ENCODE measurements around the gene KCNV2.

KCNV2 gene

DNA sequence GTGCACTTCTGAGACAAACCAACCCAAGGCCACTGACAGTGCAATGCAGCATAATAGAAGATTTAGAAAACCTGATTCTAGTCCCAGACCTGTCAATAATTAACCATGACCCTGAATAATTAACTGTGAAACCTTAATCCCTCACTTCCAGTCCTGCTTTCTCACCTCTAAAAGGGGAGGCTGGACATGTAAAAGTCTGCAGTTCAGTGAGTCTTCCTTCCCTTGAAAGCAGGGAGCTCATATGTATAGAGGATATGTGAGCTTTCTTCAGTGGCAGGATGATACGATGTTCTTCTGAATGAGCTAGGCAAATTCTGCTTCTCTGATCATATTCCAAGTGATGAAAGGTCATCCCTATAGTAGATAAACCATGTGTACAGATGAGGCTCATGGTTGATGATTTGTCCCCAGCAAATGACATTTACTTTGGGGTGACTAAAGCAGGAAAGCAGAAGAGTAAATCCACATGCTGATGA is 2.9 kb downstream of the KCNV2 start:
- DNase-seq: no peak

DNA sequence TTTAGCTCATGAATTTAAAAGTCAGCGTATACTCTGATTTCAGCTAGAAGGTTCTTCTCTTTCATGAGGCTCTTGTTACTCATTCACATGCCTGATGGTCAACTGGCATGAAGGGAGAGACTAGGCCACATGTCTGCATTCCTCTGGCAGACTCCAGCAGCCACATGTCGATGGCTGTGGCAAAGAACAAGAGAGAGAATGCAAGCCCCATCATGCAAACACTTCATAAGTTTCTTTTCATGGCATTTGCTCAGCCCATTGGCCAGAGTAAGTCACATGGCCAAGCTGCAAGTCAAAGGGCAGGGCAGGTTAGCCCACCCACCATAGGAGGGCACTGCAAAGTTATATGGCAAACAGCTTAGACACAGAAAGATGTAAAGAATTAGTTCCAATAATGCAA is 5.4 kb downstream of the KCNV2 start:
- no peak for DNase-seq

DNA sequence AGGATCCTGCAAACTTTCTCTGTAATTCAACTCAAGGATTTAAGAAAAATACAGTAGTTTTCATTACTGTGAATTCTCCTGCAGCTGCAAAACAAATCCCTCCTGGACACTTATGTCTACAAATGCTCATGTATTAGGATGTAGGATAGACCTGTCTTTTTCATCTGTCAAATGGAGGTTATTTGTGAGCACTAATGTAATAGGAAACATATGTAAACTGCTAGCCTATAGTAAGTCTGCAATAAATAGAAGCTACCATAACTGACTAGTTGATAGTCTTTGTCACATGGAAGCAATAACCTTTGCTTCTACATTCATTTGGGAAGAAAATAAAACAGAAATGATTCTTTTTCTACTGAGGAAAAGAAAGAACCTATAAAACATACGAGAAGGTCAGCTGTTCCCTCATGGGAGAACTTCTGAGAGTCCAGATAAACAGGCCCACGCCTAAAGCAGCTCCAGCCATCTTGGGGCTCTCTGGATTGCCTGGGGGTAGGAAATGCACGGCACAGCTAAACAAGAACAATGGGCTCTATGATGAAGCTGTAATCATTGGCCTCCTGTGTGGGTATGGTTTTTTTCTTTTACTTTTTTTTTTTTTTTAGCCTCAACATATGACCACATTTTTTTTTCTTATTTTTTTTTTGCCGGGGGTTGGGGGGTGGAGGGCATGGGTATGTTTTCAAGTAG is 6.2 kb downstream of the KCNV2 start:
- no peak for DNase-seq

DNA sequence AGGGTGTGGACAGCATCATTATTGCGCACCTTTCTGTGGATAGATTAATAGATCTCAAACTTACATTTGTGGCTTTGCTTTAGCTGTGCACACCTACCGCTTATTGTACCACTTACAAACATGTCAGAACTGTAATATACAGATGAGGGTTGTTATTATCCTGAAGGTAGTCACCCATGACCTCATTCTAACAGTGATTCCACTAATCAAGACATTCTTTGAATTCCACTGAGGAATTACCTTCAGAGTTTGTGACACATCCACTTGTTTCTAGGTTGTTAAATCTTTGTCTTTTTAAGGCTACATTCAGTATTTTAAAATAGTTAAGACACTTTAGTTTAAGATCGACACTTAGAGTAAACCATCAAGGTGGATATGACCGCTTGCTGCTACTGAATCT is 7.8 kb downstream of the KCNV2 start:
- no peak for DNase-seq

DNA sequence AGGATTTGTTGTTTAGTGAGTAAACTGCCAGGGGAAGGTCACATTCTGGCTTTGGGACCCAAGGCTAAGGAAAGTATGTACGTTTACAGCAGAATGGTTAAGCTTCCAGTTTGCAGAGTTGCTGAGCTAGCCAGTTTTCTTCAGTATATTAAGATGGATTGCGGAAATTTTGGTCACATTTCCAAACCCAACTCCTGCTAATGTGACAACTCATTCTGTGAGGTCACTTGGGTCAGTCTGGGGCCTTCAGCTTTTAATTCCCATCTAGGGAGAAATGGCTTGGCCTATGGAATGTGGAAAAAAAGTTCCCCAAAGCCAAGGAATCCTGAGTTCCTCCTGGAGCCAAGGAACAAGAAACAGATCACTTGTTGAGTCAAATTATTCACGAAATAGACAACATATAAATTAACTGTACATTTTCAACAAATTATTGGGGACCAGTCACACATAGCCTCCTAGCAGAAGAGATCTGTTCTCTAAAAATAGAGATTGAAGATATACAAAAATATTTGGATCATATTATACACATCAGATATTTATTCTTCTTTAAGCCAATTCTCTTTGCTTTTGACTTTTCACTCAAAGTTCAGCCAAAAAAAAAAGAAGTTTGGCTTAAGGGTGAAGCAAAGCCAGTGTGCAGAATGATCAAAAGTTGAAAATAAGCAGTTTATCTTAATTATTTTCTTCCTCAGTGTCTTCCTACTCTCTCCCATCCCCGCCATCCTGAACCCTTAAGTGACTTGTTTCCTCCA is 8.8 kb downstream of the KCNV2 start:
- DNase-seq: no peak

DNA sequence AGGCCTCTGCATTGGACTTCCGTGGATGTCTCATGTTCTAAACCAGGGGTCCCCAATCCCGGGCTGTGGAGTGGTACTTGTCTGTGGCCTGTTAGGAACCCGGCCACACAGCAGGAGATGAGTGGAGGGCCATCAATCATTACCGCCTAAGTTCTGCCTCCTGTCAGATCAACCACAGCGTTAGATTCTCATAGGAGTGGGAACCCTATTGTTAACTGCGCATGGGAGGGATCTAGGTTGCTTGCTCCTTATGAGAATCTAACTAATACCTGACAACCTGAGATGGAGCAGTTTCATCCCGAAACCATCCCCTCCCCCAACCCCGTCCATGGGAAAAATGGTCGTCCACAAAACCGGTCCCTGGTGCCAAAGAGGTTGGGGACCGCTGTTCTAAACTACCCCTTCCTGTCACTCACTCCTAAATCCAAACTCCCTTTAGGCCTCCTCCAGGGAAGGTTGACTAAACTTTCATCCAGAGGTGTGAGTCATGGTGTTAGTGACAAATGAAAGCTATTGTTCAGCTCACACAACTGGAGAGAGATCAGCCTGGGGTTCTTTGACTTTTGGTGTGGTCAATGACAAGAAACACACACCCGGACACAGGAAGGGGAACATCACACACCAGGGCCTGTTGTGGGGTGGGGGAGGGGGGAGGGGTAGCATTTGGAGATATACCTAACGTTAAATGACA is 9.5 kb downstream of the KCNV2 start:
- no peak for DNase-seq

DNA sequence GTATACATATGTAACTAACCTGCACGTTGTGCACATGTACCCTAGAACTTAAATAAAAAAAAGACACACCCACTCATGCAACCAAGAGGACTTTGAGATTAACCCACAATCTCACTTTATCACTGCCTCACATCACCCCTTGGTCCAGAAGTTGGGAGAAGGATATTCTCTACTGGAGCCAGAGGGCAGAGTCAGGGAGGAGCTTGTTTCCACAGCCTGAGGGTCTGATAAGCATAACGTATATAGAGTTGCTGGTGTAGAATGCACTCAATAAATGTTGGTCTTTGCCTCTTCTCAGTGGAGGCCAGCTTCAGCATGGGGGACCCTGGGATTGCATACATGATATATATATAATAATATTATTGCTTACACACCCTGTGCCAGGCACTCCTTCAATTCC is 10.1 kb downstream of the KCNV2 start:
- DNase-seq: no peak

DNA sequence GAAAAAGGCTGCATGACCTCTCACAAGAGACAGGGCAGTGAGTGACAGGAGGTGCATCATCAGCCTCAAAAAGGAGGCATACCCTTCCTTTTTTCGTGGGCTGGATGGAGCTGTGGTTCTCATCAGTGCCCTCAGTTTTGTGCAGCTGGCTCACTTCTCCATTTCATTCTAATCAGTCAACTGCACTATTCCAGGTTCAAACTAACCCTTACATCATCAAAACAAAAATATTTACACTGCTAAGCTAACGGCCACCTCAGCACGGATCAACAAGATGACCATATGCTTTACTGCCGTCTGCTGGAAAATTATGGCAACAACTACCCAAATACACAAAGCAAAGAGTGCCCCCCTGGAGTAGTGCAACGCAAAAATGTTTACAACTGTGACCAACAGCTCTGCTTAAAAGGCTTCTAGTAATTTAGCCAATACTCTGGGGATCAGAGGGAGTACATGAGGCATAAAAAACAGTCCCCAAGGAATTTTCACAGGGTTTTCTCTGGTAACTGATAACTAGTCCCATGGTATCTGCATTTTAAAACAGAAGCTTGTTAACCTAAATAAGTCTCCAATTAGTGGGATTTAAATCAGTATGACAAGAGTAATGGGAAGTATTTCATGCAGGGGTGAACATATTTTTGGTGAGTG is 10.8 kb downstream of the KCNV2 start:
- DNase-seq: peak in 6 of 56 donors; percentile 0 to 12 (median 4)

DNA sequence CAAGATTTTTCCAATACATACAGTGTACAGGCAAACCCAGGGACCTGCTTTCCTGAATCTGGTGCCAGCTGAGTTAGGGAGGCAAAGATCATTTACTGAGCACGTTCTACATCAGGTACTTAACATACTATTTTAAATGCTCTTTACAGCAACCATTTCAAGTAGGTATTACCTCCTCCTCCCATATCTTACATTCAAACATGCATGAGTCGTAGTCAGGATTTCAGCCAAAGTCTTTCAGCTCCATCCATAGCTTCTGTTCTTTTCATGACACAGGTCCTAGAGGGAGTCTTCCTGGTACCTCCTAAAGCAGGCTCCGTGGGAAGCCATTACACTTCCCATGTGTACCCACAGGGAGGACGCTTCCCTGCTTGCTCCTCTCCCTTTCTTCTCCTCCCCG is 11.7 kb downstream of the KCNV2 start:
- no peak for DNase-seq

DNA sequence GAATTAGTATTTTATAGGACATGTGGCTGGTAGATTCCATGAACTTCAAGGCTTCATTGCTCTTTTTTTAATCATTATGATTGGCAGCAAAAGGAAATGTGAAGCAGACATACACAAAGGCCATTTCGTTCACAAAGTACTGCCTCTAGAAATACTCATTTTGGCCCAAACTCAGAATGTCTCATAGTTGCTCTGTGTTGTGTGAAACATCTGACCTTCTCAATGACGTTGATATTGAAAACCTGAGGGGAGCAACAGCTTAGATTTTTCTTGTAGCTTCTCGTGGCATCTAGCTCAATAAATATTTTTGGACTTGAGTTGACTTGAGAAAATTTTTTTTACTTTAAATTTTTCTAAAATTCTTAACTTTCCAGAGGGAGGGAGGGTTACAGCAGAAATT is 12.4 kb downstream of the KCNV2 start:
- no peak for DNase-seq

DNA sequence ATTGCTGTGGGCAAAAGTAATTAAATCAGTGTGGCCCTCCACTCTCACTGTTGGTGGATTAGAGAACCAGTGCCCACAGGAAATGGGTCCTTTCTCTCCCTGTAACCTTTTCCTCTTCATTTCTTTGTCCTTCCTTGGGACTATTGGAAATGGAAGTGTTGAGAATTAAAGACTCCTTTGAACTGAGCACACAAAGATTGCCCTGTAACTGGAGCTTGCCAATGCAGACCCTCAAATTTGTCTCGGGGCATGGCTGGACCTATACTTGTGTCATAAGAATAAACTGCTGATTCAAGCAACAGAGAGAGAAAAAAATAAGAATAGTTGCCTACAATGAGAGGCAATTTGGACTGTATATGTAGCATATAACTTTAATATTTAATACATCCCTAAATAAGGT is 13.7 kb downstream of the KCNV2 start:
- no peak for DNase-seq

DNA sequence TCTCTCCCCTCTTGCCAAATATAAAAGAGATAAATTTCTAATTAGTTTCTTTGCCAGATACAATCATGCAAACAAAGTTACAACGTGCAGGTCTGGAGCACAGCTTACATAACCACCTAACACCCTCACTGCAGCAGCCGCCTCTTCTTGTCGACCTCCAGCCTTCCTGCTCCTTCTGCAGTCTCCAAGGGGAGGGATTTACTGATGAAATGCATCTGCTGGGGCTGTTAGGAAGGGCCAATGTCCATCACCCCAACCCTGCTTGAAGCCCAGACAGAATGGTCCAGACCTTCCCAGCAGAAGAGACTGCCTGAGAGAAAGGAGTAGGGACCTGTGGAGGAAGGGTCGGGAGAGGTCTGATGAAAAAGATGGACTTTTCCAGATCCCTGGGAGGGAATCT is 15.2 kb downstream of the KCNV2 start:
- DNase-seq: no peak

DNA sequence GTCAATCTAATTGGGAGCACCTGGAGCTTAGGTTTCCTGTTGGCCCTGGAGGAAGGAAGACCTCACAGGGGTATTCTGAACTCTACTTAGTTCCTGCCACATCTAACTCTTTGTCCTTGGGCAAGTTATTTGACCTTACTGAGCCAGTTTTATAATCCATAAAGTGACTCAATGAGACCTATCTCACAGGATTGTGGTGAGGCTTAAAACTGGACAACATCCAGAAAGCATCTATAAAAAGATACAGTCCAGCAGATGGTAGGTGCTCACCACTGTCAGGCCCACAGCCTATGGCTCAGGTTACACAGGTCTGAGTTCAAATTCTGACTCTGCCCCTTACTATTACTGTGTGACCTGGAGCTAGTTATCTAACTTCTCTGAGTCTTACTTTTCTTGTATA is 23.3 kb downstream of the KCNV2 start:
- no peak for DNase-seq

DNA sequence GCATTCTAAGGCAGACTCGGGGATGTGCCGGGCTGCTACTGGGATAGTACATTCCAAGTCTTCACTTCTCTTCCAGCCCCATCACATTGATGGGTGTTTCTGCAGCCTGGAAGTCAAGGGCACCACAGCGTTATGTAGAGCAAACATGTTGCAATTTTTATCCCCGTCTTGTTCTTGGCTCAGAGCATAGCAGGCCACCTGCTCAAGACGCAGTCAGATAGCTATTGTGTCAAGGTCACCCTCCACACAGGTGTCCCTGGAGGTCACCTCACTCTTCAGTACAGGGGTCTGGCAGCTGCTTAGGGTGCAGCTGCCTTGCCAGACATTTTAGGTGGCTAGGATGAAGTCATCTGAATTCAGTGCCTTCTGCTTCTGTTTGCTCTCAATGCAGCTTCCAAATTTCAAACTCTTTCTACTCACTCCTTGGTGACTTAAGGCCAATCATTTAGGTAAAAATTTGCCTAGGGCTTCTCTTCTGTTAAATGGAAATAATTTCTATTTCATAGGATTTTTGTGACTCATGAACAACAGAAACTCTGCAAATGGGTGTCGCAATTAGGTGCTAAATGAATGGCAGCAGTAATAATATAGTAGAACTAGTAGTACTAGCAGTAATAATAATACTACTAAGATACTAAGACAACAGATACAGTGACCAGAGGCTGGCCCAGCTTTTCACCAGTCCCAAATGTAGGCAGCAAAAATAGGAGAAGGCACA is 24.3 kb downstream of the KCNV2 start:
- DNase-seq: no peak

DNA sequence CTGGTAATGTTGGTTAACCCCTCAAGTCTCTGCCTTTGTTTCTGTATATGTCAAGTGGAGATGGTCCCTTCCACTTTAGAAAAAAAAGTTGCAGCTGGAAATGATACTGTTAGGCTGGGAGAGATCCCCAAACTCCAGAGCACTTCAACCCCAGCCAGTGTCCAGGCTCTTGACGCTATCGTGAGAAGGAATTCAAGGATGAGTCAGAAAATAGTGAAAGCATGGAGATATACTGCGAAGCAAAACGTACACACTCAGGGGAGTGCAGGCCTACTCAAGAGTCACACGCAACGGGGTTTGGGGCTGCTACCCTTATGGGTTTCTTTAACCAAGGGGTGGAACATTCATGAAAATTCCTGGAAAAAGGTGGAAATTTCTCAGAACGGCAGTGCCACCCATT is 24.9 kb downstream of the KCNV2 start:
- no peak for DNase-seq

DNA sequence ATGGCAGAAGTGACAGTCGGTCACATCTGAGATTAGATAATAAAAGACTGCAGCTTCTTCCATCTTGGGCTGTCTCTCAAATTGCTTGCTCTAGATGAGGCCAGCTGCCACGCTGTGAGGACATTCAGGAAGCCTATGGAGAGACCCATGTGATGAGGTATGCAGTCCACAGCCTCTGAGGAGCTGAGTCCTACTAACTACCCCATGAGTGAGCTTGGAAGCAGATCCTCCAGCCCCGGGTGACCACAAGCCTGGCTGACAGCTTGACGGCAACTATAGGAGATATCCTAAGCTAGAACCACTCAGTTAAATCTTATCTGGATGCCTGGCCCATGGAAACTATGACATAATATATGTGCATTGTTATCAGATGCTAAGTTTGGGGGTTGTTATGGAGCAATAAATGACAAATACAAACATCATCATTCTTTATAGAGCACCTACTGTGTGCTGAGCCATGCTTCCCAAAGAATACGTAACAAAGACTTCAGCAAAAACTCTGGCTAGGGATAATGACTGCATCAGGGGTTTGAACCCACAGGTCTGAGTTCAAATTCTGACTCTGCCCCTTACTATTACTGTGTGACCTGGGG is 26.7 kb downstream of the KCNV2 start:
- DNase-seq: no peak

DNA sequence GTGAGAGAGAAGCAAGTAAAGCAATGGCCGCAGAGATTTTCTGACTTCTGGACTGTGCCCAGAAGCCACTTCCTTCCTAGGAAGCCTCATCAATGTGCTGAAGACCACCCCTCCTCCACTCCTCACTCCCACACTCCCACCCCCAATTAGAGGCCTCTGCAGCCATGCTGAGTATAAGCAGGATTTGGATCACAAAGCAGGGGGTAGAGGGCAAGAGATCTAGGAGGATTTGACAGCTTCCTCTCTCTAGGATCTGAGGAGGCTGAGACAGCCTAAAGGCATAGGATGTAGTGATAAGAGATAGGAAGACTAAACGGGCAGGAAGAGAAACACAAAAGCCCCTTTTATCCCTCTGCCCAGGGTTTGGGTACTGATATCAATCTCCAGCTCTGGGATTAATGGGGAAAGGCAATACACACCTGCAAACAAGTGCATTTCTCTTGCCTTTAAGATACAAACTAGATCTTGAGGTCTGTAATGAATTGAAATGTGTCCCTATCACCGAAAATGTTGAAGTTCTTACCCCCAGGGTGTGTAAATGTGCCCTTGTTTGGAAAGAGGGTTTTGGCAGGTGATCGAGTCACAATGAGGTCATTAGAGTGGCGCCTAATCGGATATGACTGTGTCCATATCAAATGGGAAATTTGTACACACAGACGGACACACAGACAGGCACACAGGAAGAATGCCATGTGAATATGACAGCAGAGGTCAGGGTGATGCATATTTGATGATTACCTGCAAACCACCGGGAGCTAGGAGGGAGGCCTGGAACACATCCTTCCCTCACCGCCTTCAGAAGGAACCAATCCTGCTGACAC is 28.5 kb downstream of the KCNV2 start:
- no peak for DNase-seq

DNA sequence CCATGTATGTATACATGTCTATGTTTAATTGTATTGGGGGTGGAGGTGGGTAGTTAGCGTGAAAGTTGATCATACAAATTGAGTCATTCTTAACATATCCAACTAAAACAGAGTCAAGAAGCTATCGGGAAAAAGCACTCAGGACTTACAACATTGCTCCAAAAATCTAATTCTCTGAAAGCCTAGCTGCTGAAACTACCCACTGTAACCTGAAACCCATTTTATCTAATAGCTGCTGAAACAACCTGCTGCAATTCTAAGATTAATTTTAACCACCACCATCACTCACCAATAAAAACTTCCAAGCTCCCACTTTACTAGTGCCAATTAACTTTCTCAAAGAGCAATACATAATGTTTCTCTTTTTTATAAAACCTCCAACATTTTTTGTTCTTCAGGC is 32.2 kb downstream of the KCNV2 start:
- no peak for DNase-seq

DNA sequence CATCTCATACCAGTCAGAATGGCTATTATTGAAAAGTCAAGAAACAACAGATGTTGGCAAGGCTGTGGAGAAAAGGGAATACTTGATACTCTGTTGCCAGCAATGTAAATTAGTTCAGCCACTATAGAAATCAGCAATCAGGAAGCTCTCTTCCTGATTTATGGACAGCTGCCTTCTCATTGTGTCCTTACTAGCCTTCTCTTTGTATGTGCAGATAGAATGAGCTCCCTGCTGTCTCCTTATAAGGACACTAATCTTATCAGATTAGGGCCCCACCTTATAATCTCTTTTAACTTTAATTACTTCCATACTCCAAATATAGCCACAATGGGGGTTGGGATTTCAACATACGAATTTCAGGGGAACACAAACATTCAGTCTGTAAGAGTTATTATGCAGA is 38.0 kb downstream of the KCNV2 start:
- no peak for DNase-seq
